HS-27A (cell line): Measurements from ENCODE around the gene DOCK4.
"Not testable (repeated sequence)": the region's sequence is repeated elsewhere in the genome, so short reads cannot be mapped to it uniquely, and the experiment has no call there.

Experiments used
- DNase-seq: peaks from one replicate; pipeline ENCODE4 v3.0.0-alpha.2; 2012; ENCODE audit warnings: low read depth, missing footprints

Gene DOCK4

DNA sequence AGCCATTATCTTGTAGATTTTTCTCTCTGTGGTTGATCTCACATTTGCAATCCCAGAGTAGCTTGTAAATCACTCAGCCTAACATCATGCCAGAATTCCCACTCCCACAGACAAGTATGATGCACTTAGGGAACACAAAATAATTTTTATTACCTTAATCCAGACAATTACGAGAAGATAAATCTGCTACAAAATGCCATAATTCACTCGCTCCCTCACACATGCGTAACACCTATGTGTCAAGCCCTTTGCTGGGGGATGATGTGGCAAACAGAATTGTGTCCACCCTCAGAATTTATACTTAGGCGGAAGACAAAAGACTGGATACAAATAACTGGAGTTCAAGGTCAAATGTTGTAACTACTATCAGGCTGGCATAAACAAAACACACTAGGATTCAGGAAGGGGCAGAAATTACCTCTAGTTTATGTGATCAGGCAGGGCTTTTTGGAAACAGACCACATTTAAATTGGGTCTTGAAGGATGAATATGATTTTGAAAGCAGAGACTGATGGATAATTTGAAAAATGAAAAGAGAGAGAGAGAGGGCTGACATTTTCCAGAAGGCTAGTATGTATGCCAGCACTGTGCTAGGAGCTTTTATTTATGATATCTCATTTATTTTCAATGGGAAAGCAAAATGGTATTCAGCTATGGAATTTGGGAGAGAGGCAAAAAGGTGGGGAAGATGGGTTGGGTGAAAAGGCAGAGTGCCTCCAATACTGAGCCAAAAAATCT lies 69.8 kb downstream of the DOCK4 start:
- no peak for DNase-seq

DNA sequence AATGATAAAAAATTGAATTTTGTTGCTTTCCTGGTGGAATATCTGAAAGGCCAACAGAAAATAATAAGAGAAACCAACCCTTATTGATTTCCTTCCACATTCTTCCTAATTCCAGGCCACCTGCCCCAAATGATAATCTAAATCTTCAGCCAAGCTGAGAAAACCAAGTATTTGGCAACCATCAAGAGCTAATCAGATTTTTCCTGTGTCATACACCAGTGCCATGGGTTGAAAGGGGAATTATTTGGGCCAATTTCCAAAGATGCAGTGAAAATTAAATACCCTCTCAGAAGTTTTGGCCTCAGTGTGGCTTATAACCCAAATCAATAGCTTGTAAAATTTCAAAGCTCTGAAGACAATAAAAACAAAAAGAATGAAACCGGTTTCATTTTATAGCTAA lies 70.4 kb downstream of the DOCK4 start:
- DNase-seq: no peak

DNA sequence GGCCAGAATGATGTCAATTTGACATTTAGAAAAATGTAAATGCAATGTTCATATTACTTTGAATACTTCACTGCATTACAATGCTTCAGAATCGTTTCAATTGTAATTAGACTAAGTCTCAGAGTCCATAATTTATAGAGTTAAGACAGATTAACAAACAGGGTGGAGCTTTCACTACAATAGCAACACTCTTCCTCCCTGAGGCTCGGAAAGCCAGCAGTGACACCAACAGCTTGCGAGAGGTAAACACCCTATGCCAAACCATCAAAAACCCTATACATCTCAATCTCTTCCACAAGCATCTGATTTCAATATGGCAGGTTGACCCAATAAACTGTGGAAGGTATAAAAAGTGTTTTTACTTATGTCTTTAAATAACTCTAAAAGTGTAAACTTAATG lies 72.2 kb downstream of the DOCK4 start:
- DNase-seq: no peak

DNA sequence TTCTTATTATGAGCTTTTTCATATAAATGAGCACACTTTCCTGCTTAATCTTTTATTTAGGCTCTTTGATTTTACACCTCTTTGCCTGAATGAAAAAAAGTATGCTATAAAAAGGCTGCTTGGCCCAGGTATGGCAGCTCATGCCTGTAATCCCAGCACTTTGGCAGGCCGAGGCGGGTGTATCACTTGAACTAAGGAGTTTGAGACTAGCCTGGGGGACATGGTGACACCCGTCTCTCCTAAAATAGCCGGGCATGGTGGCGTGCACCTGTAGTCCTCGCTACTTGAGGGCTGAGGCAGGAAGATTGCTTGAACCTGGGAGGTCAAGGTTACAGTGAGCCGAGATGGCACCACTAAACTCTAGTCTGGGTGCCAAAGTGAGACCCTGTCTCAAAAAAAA lies 72.9 kb downstream of the DOCK4 start:
- no peak for DNase-seq

DNA sequence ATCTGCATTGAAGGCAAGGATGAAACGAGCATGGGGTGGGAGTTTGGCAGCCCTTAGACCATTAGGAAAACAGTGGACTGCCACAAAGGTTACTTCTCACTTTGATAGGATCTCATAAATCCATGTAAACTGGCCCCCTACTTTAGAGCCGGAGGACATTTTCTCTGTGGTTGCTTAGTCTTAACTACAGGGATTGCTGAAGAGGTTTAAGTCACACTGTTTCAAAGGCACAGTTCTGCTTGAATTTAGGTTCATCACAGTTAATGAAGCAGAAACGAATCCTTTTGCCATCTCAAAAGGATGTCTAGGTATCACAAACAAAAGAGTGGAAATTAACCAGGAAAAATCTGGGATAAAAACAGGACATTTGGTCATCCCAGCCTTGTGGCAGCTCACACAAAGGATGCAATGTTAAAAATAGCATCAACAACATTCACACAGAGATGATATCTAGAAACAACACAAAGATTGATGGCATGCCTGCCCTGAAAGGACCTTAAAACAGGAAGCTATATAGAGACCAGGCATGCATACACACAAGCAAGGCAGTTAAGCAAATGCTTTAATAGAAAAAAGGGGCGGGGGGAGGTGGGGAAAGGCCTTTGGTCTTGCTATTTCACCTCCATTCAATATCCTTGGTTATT lies 74.0 kb downstream of the DOCK4 start:
- no peak for DNase-seq

DNA sequence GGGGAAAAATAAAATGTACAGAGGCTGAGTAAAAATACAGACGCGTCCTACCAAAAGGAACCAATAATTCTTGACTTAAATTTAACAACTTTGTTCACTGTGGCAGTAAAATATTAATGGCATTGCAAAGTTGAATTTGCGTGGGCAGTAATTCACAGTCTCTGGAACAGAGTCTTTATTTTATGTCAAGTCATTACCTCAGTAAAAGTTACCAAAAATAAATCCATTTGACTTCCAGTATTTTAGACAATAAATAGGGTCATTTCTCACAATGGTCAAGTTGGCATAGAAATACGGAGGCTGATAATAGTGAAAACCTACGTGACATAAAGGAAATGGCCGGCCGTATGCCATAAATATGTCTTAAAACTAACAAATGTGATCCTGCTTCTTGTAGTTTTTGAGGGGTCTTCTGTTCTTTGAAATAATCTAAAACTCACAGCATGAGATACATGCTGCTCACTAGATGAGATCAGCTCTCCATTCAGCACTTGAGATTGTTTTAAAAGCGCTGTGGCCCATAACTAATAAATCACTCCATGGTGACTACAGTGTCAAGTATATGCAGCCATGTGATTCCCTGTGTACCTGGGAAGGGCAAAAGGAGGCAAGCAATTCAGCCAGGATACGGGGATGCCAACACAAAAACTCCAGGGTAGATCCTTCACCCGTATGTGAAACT lies 75.3 kb downstream of the DOCK4 start:
- DNase-seq: no peak

DNA sequence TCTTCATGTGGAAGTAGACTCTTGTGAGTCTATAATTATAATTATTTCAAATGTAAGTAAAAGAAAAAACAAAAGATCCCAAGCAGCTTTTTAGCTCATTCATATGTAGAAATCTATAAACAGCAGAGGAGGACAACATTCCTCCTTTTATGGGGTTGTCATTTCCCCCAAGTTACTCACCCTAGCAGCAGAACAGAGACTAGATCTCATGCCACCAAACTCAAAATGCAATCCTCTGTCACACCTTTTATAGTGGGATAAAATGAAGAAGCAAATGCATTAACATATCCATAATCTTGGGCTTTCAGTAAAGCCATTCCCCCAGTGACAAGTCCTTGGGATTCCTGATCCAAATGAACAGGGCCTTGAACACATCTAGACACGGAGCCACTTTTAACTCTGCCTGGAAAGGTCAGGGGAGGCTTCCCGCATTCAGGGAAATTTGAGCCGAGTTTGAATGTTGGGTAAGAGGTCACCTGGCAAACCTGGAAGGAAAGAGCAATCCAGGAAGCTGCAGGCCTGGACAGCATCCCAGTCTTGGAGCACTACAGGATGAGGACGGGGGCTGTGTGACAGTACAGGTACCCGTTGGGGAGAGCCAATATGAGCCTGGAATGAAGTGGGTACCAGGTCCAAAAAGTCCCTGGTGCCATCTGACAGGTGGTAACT lies 76.4 kb downstream of the DOCK4 start:
- DNase-seq: no peak

DNA sequence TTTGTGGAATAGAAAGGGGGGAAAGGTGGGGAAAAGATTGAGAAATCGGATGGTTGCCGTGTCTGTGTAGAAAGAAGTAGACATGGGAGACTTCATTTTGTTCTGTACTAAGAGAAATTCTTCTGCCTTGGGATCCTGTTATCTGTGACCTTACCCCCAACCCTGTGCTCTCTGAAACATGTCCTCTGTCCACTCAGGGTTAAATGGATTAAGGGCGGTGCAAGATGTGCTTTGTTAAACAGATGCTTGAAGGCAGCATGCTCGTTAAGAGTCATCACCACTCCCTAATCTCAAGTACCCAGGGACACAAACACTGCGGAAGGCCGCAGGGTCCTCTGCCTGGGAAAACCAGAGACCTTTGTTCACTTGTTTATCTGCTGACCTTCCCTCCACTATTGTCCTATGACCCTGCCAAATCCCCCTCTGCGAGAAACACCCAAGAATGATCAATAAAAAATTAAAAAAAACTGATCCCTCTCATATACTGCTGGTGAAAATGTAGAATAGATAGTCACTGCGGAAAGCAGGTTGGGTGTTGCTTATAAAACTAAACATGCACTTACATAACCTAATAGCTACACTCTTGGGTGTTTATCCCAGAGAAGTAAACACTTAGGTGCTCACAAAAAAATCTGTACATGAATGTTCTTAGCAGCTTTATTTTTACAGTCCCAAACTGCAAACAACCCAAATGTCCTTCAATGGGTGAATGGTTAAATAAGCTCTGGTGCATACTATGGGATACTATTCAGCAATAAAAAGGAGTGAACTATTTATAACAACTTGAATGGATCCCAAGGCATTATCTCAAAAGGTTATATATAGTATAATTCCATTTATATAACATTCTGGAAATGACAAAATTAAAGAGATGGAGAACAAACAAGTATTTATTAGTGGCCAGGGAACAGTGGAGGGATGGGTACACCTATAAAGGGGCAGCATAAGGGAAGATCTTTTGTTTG lies 77.5 kb downstream of the DOCK4 start:
- DNase-seq: not testable (repeated sequence)

DNA sequence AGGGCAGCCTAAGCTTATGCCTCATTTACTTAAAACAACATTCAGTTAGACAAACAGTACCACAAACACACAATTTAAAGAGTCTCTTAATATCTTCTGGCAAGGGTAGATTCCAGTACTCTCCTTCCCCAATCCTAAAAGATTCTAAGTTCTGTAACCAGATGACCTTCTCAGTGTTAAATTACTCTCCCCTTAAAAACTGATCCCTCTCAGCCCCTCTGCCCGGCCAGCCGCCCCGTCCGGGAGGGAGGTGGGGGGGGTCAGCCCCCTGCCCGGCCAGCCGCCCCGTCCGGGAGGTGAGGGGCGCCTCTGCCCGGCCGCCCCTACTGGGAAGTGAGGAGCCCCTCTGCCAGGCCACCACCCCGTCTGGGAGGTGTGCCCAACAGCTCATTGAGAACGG lies 78.2 kb downstream of the DOCK4 start:
- DNase-seq: not testable (repeated sequence)

DNA sequence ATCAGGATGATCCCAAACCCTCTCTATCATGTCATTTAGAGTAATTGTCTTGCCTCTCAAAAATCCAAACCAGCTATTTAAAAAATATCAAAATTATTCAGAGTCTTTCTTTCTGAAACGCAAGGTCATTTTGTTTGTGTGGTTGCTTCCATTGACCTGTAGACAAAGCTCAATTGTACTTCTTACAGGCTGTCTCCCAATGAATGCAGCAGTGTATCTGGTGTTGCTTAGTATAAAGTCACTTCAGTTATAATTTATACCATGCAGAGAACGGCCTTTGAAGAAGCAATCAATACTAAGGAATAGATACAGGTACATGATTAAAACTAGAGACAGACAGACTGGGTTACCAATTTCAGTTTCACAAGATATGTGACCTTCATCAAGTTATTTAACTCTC lies 80.9 kb downstream of the DOCK4 start:
- DNase-seq: no peak

DNA sequence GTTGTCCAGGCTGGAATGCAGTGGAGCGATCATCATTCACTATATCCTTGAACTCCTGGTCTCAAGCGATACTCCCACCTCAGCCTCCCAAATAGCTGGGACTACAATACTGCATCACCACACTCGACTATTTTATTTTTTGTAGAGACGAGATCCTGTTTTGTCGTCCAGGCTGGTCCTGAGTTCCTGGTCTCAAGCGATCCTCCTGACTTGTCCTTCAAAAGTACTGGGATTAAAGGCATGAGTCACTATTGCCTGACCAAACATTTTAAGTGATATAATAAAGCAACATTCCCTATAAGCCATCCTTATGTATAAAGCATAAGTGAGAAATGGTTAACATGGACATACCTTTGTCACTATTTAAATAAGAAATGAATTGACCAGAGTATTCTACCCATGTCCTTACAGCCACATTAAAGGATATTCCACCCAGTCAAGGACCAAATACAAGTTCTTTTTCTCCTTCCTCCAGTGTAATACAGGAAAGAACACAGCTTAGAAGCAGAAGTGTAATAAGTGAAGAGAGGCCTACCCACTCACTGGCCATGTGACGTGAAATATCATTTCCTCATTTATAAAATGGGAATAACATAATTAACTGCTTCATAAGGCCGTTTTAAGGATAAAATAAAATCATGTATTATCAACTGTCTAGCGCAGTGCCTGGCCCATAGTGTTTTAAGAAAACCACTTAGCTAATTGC lies 82.0 kb downstream of the DOCK4 start:
- DNase-seq: no peak

DNA sequence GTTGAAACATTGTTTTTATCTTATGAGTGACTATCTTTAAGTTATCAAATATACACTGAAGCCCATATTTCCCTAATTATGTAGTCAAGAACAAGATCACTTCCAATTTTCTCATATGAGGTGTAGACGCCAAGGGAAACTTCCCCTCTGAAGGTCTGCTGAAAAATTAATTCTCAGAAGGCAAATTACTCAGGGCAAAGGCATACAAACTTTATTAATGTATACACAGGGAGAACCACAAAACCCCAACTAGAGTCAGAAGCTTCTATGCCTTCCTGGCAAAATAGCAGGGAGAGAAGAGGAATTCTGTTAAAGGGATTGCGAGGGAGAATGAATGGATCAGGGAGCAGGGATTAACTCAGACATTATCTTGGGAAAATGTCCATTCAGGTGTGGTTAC lies 83.4 kb downstream of the DOCK4 start:
- DNase-seq: no peak

DNA sequence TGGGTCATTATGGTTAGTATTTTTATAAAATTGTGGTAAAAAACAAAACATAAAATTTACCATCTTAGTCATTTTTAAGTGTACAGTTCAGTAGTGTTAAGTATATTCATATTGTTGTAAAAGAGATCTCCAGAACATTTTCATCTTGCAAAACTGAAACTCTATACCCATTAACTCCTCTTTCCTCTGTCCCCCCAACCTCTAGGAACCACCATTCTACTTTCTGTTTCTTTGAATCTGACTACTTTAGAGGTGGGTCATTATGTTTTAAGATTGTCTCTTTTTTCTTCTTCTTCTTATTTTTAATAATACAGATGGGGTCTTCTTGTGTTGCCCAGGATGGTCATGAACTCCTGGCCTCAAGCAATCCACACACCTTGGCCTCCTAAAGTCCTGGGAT lies 84.1 kb downstream of the DOCK4 start:
- no peak for DNase-seq

DNA sequence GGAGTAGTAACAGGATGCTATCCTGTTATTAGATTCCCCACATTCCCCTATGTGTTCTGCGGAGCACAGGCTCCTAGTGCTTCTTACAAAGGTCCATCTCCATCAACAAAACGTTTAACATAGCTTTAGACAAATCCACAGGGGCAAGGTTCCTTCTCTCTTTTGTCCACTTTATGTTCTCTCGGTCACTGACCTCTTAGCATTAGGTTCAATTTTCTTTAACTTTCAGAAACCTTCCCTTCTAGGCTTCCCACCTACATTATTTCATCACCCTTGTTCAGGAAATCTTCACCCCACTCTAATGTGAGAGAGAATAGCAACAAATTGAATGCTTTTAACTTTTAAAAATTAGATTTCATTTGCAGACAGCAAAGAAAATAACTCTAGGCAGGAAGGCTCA lies 84.9 kb downstream of the DOCK4 start:
- DNase-seq: no peak

DNA sequence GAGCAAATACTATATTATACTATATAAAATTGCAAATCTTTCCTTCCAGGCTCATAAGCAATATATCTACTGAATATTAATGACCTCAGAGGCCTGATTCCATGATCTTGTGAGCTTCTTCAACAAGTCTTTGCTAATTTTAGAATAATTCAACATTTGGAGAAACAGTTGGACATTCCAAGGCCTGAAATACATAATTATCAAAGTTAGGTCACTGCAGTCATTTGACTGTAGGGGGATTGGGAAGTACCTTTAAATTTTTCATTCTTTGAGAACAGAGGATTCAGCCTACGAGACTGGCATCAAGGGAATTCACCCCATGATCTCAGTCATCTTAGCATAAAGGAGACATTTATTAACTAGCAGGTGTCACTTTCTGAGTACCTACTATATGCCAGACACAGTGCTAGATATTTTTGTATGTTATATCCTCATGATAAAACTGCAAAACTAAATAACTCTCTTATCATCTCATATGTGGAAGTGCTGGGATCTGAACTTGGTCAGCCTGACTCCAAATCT lies 85.4 kb downstream of the DOCK4 start:
- DNase-seq: no peak

DNA sequence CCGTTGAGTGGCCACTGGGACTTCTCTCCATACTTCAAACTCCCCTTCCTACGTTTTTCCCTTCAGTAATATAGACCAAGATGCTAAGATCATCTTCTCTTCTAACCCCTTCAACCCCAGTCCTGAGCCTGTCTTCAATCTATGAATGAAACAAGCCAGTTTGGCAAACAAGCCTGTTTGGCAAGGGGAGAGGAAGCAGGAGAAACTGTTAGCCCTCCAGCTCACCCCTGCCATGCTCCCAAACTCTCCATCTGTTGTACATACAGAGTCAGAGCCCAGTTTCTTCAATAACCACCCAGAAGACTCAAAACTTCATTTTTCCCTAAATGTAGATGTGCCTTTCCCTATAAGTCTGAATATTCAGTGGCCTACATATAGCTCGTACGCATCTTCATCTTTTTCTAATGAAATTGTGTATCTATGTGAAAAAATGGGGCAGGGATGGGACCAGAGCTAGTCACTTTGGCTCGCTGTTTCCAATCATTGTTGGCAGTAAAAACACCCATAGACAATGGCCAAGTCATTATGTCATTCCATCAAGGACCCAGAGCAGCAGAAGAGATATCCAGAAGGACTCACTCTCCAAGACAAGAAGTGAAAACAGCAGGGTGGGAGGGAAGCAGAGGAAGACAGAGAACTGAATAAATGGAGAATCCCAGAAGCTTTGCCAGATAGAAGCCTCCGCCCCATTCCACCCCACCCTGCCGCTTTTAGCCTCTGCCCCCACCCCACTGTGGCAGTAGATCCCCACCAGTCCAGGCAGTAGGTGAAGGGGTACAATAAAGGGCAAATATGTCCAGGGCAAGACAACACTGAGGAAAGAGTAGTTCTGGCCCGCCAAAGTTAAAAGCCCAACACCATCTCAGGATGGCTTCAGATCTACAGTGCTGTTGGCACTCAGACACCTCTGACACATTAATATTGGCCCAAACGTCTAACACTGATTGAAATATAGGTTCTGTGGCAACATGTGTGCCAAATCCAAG lies 87.3 kb downstream of the DOCK4 start:
- DNase-seq: no peak

DNA sequence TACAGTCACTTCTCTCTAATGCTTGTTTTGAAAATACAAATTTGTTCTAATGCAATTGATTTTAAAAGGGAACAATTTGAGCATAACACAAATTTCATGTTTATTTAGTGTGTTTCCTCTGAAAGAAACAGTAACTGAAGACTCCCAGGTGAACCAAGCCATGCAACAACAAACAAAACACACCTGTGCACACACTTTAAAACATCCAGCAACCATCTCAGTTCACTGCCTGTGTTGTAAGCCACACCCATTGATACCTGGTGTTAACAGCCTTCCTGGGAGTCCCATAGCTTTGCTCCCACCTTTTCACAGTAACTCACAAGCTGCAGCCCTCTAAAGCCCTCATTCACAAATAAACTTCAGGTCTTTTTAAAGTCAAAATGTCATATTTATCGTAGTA lies 89.3 kb downstream of the DOCK4 start:
- no peak for DNase-seq

DNA sequence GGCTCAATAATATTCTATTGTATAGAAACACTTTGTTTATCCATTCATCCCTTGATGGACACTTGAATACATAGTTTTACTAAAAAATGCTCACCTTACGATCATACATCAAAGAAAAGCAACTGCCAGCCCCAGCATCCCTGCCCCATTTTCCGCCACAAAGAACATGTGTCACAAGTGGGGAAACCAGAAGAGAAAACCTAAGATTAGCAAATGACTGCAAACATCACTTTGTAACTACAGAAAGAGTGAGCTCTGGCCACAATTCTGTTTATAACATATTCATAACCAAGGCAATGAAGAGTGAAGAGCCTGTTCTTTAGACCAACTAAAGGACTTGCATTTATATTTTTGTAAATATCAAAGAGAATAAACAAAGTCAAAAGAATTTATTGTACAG lies 89.8 kb downstream of the DOCK4 start:
- DNase-seq: no peak

DNA sequence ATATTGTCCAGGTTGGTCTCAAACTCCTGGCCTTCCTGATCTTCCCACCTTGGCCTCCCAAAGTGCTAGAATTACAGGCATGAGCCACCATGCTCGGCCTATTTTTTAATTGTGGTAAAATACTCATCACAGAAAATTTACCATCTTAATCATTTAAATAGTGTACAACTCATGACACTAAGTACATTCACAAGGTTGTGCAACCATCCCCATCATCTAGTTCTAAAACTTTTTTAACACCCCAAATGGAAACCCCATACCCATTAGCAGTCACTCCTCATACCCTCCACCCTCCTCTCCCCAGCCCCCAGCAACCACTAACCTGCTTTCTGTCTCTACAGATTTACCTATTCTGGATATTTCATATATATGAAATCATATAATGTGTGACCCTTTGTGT lies 90.3 kb downstream of the DOCK4 start:
- no peak for DNase-seq
